HL-60 (cell line): Measurements from ENCODE around the gene CCDC154.

Source experiments
- CTCF ChIP-seq: IDR thresholded peaks from one replicate; pipeline ENCODE4 v1.5.1; 2011; ENCODE audit warnings: low read length, control low read depth, inconsistent platforms; ENCODE audit not compliant: insufficient read depth
- POLR2AphosphoS5 ChIP-seq: IDR thresholded peaks from 2 replicates; pipeline ENCODE4 v1.6.1; 2012; ENCODE audit warnings: low read depth
- REST ChIP-seq: IDR thresholded peaks from 2 replicates; pipeline ENCODE4 v1.6.1; 2012; ENCODE audit warnings: low read depth; ENCODE audit not compliant: insufficient replicate concordance
- SPI1 ChIP-seq: IDR thresholded peaks from 2 replicates; pipeline ENCODE4 v1.6.1; 2012; ENCODE audit warnings: low read depth, mild to moderate bottlenecking, borderline replicate concordance

- TF ChIP-seq CTCF (no peak), SPI1 (no peak), REST (no peak), POLR2AphosphoS5 (no peak)
Measured at GRCh38 chr16:1429631-1430030, 14.7 kb downstream of the CCDC154 start.
